HCT116 (cell line): ENCODE data around the gene MESD. TPM values are rescaled to one million over a fixed set of nuclear protein-coding genes. Genes with fewer than 3 reads are reported as not detected.

ENCODE experiments used
- ATAC-seq: fragments of 200-7000 bp; cut with Tn5 transposase; 2 replicates; pipeline ENCODE4 v1.9.1; 2020; ENCODE audit warnings: mild to moderate bottlenecking, moderate library complexity
- BruUV-seq: library from RNA; stranded (reverse); fragments of 400-500 nt; replicated peaks from 2 replicates; lab custom pipeline; 2021; lab: Mats Ljungman, UMichigan
- CTCF ChIA-PET: fragments of 300-600 bp; sonication (Branson Sonifier 250); formaldehyde crosslinking; loops from one replicate; lab custom pipeline; 2021; ENCODE audit warnings: antibody characterized with exemption; lab: Charles Lee
- POLR2A ChIA-PET: fragments of 300-600, 350-600 bp; sonication (Branson Sonifier 250); formaldehyde crosslinking; loops from one replicate; lab custom pipeline; 2021; ENCODE audit warnings: antibody characterized with exemption; lab: Charles Lee
- RAD21 ChIA-PET, 2 experiments: fragments of 300-600 bp; sonication (Branson Sonifier 250); formaldehyde crosslinking; loops; one replicate each; lab custom pipeline; 2023; ENCODE audit warnings: low total read pairs in 2 of 2; ENCODE audit not compliant: uncharacterized antibody in 2 of 2, unreplicated experiment in 2 of 2, low non-redundant PET in 1 of 2; lab: Charles Lee
- DNase-seq: peaks from one replicate; pipeline ENCODE4 v3.0.0-alpha.2; 2010; ENCODE audit warnings: low read depth, low spot score
- H2AFZ ChIP-seq: fragments of 200-600 bp; shearing (Covaris generic), sonication (generic); 2 replicates; pipeline ENCODE4 v1.6.1; 2017; ENCODE audit warnings: low read depth, mixed run types, mixed read lengths, antibody characterized with exemption, low read length; ENCODE audit not compliant: poor library complexity, severe bottlenecking
- H3K27ac ChIP-seq: 2 replicates; pipeline ENCODE4 v1.5.1; 2012; ENCODE audit warnings: low read depth, low read length
- H3K27me3 ChIP-seq: fragments of 200-600 bp; sonication (generic); 2 replicates; pipeline ENCODE4 v1.6.1; 2016; ENCODE audit warnings: mixed run types, low read length, mixed read lengths; ENCODE audit not compliant: insufficient read depth
- H3K36me3 ChIP-seq, 2 experiments: fragments of 200-500 bp in 1 of 2; fragments of 200-600 bp in 1 of 2; sonication (Bioruptor generic) in 1 of 2; sonication (generic) in 1 of 2; 2 replicates each; pipeline versions ENCODE4 v1.5.1 to v1.6.1; 2014 to 2016; ENCODE audit warnings: low read length in 2 of 2, inconsistent platforms in 1 of 2, mixed read lengths in 1 of 2, mixed run types in 1 of 2; ENCODE audit not compliant: insufficient read depth in 2 of 2, control insufficient read depth in 1 of 2
- H3K4me1 ChIP-seq, 2 experiments: fragments of 200-600 bp in 1 of 2; sonication (generic) in 1 of 2; 2 replicates each; pipeline versions ENCODE4 v1.5.1 to v1.6.1; 2012 to 2017; ENCODE audit warnings: low read length in 2 of 2, inconsistent platforms in 1 of 2, mild to moderate bottlenecking in 1 of 2, mixed read lengths in 1 of 2, mixed run types in 1 of 2, moderate library complexity in 1 of 2; ENCODE audit not compliant: insufficient read depth in 2 of 2, control insufficient read depth in 1 of 2
- H3K4me2 ChIP-seq: fragments of 200-600 bp; sonication (generic); 2 replicates; pipeline ENCODE4 v1.6.1; 2017; ENCODE audit warnings: mixed run types, low read length, mixed read lengths
- H3K4me3 ChIP-seq, 2 experiments: fragments of 200-600 bp in 1 of 2; sonication (generic) in 1 of 2; replicated peaks in 1 of 2; 2 replicates each; pipeline ENCODE4 v1.5.1; 2011 to 2016; ENCODE audit warnings: low read length in 2 of 2, control low read depth in 1 of 2, low read depth in 1 of 2, mild to moderate bottlenecking in 1 of 2, mixed read lengths in 1 of 2, mixed run types in 1 of 2
- H3K79me2 ChIP-seq: fragments of 200-600 bp; sonication (generic); 2 replicates; pipeline ENCODE4 v1.6.1; 2017; ENCODE audit warnings: mild to moderate bottlenecking, mixed run types, low read length, moderate library complexity, mixed read lengths; ENCODE audit not compliant: insufficient read depth
- H3K9ac ChIP-seq: fragments of 200-600 bp; sonication (generic); 2 replicates; pipeline ENCODE4 v1.6.1; 2016; ENCODE audit warnings: low read length, mixed read lengths
- H3K9me2 ChIP-seq: fragments of 200-600 bp; sonication (generic), shearing (Covaris generic); 2 replicates; pipeline ENCODE4 v1.6.1; 2017; ENCODE audit warnings: mixed run types, mild to moderate bottlenecking, moderate library complexity; ENCODE audit not compliant: insufficient read depth
- H3K9me3 ChIP-seq, 2 experiments: fragments of 200-500 bp in 1 of 2; fragments of 200-600 bp in 1 of 2; sonication (Bioruptor generic) in 1 of 2; sonication (generic) in 1 of 2; 2 replicates each; pipeline ENCODE4 v1.6.1; 2014 to 2017; ENCODE audit warnings: low read length in 2 of 2, mixed read lengths in 2 of 2, inconsistent platforms in 1 of 2, low read depth in 1 of 2, mild to moderate bottlenecking in 1 of 2, mixed run types in 1 of 2, moderate library complexity in 1 of 2; ENCODE audit not compliant: control insufficient read depth in 1 of 2, insufficient read depth in 1 of 2
- H4K20me1 ChIP-seq: fragments of 200-600 bp; sonication (generic), shearing (Covaris generic); 2 replicates; pipeline ENCODE4 v1.6.1; 2017; ENCODE audit warnings: mixed run types, mild to moderate bottlenecking, moderate library complexity; ENCODE audit not compliant: insufficient read depth
- CBX3 ChIP-seq: IDR thresholded peaks from 2 replicates; pipeline ENCODE4 v1.6.1; 2012; ENCODE audit warnings: low read depth
- CEBPB ChIP-seq: IDR thresholded peaks from 2 replicates; pipeline ENCODE4 v1.6.1; 2012; ENCODE audit warnings: low read depth
- EGR1 ChIP-seq: IDR thresholded peaks from 2 replicates; pipeline ENCODE4 v1.6.1; 2012; ENCODE audit warnings: low read depth
- ELF1 ChIP-seq: IDR thresholded peaks from 2 replicates; pipeline ENCODE4 v1.6.1; 2012; ENCODE audit warnings: low read depth, borderline replicate concordance
- EZH2 ChIP-seq: fragments of 200-600 bp; sonication (generic); IDR thresholded peaks from 2 replicates; pipeline ENCODE4 v1.6.1; 2017; ENCODE audit warnings: antibody characterized with exemption, mixed run types
- EZH2phosphoT487 ChIP-seq: fragments of 200-600 bp; IDR thresholded peaks from 2 replicates; pipeline ENCODE4 v1.6.1; 2018; ENCODE audit warnings: antibody characterized with exemption, borderline replicate concordance
- FOSL1 ChIP-seq: IDR thresholded peaks from 2 replicates; pipeline ENCODE4 v1.6.1; 2012; ENCODE audit warnings: low read depth
- JUND ChIP-seq: IDR thresholded peaks from 2 replicates; pipeline ENCODE4 v1.6.1; 2012
- POLR2A ChIP-seq: IDR thresholded peaks from 2 replicates; pipeline ENCODE4 v1.7.0; 2011; ENCODE audit warnings: borderline replicate concordance; ENCODE audit not compliant: insufficient read depth, insufficient read length; ENCODE audit errors: extremely low read depth
- POLR2AphosphoS5 ChIP-seq: IDR thresholded peaks from 2 replicates; pipeline ENCODE4 v1.6.1; 2011; ENCODE audit warnings: mild to moderate bottlenecking, low read depth, low read length, moderate library complexity
- RAD21 ChIP-seq: IDR thresholded peaks from 2 replicates; pipeline ENCODE4 v1.6.1; 2012; ENCODE audit warnings: low read depth, mild to moderate bottlenecking
- SIN3A ChIP-seq: IDR thresholded peaks from 2 replicates; pipeline ENCODE4 v1.6.1; 2012; ENCODE audit warnings: low read depth
- SP1 ChIP-seq: IDR thresholded peaks from 2 replicates; pipeline ENCODE4 v1.6.1; 2012; ENCODE audit warnings: low read depth
- TCF7L2 ChIP-seq: IDR thresholded peaks from 2 replicates; pipeline ENCODE4 v1.7.0; 2011; ENCODE audit warnings: borderline replicate concordance, inconsistent platforms; ENCODE audit not compliant: insufficient read depth, insufficient read length; ENCODE audit errors: extremely low read depth
- YY1 ChIP-seq: IDR thresholded peaks from 2 replicates; pipeline ENCODE4 v1.6.1; 2011; ENCODE audit warnings: low read length, low read depth, moderate library complexity, mild to moderate bottlenecking; ENCODE audit not compliant: insufficient replicate concordance; ENCODE audit errors: extremely low read depth
- ZFX ChIP-seq: fragments of 450-650 bp; IDR thresholded peaks from 2 replicates; pipeline ENCODE4 v1.6.1; 2017
- intact Hi-C: fragments of 100-400 bp; cut with micrococcal nuclease; formaldehyde crosslinking; loops from 2 replicates; pipeline ENCODE4 v1.10.0; 2022
- total RNA-seq: library from RNA; stranded (reverse); gene quantifications from one replicate; pipeline ENCODE4 v1.2.1, GENCODE V29; 2021; ENCODE audit not compliant: unreplicated experiment
- TF ChIP-seq, protein P1 (sequence below): IDR thresholded peaks from 2 replicates; pipeline ENCODE4 v1.6.1; 2012
- TF ChIP-seq, protein P2 (sequence below): IDR thresholded peaks from 2 replicates; pipeline ENCODE4 v1.6.1; 2012; ENCODE audit warnings: low read depth
- TF ChIP-seq, protein P3 (sequence below), 3 experiments: fragments of 200-600 bp in 1 of 3; sonication (generic) in 1 of 3; IDR thresholded peaks in 2 of 3; conservative IDR thresholded peaks in 1 of 3; 2 replicates each; pipeline ENCODE4 v1.5.1; 2012 to 2017; ENCODE audit warnings: low read depth in 2 of 3, low read length in 2 of 3, antibody characterized with exemption in 1 of 3, borderline replicate concordance in 1 of 3, control low read depth in 1 of 3, mild to moderate bottlenecking in 1 of 3, mixed read lengths in 1 of 3, mixed run types in 1 of 3, moderate library complexity in 1 of 3; ENCODE audit not compliant: insufficient read depth in 1 of 3
- TF ChIP-seq, protein P4 (sequence below): IDR thresholded peaks from 2 replicates; pipeline ENCODE4 v1.6.1; 2011; ENCODE audit warnings: mild to moderate bottlenecking, low read length, moderate library complexity; ENCODE audit not compliant: insufficient replicate concordance; ENCODE audit errors: extremely low read depth

Gene MESD
- total RNA-seq, 1 experiment from 2014 or later = 22.5 TPM

DNA sequence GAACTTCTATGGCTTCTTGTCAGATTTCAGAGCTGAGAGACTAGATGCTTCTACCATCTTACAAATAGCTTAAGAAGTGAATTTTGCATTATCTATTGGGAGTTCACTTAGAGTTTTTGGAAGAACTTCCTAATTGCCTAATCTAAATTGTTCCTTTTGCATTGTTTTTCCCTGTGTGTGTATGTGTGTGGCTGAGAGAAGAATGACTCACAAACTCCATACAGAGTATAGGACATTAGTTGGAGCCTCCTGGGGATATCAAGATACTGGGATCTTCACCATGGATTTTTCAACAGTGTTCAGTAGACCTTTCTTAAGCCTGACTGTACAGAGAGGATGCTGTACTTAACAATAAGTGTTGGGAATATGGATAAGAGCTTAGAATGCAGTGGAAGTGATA lies 22.0 kb upstream of the MESD start:
- Histone ChIP-seq H3K4me2 (no peak overlapping the region), H3K36me3 (no peaks in the 10 kb centered on the region), H3K4me3 (no peak overlapping the region), H3K27ac (no peak overlapping the region), H3K4me1 (no peaks in the 10 kb centered on the region), H3K9me2 (no peaks in the 10 kb centered on the region), H3K79me2 (no peaks in the 10 kb centered on the region), H3K9me3 (no peaks in the 10 kb centered on the region), H3K9ac (no peak overlapping the region), H4K20me1 (no peaks in the 10 kb centered on the region), H2AFZ (no peak overlapping the region), H3K27me3 (no peaks in the 10 kb centered on the region)
- CTCF ChIA-PET = no interaction called here
- RAD21 ChIA-PET = no interaction called here
- no peak for ATAC-seq
- intact Hi-C loops = no loop called here
- TF ChIP-seq CBX3 (no peak), POLR2AphosphoS5 (no peak), JUND (no peak), ELF1 (no peak), YY1 (no peak), SP1 (no peak), EZH2 (no peak), EGR1 (no peak), TCF7L2 (no peak), RAD21 (no peak), CEBPB (no peak), ZFX (no peak), EZH2phosphoT487 (no peak), SIN3A (no peak), FOSL1 (no peak), POLR2A (no peak)
- TF ChIP-seq, protein P1, sequence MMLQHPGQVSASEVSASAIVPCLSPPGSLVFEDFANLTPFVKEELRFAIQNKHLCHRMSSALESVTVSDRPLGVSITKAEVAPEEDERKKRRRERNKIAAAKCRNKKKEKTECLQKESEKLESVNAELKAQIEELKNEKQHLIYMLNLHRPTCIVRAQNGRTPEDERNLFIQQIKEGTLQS = no peak
- TF ChIP-seq, protein P2, sequence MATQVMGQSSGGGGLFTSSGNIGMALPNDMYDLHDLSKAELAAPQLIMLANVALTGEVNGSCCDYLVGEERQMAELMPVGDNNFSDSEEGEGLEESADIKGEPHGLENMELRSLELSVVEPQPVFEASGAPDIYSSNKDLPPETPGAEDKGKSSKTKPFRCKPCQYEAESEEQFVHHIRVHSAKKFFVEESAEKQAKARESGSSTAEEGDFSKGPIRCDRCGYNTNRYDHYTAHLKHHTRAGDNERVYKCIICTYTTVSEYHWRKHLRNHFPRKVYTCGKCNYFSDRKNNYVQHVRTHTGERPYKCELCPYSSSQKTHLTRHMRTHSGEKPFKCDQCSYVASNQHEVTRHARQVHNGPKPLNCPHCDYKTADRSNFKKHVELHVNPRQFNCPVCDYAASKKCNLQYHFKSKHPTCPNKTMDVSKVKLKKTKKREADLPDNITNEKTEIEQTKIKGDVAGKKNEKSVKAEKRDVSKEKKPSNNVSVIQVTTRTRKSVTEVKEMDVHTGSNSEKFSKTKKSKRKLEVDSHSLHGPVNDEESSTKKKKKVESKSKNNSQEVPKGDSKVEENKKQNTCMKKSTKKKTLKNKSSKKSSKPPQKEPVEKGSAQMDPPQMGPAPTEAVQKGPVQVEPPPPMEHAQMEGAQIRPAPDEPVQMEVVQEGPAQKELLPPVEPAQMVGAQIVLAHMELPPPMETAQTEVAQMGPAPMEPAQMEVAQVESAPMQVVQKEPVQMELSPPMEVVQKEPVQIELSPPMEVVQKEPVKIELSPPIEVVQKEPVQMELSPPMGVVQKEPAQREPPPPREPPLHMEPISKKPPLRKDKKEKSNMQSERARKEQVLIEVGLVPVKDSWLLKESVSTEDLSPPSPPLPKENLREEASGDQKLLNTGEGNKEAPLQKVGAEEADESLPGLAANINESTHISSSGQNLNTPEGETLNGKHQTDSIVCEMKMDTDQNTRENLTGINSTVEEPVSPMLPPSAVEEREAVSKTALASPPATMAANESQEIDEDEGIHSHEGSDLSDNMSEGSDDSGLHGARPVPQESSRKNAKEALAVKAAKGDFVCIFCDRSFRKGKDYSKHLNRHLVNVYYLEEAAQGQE = no peak
- TF ChIP-seq, protein P3, sequence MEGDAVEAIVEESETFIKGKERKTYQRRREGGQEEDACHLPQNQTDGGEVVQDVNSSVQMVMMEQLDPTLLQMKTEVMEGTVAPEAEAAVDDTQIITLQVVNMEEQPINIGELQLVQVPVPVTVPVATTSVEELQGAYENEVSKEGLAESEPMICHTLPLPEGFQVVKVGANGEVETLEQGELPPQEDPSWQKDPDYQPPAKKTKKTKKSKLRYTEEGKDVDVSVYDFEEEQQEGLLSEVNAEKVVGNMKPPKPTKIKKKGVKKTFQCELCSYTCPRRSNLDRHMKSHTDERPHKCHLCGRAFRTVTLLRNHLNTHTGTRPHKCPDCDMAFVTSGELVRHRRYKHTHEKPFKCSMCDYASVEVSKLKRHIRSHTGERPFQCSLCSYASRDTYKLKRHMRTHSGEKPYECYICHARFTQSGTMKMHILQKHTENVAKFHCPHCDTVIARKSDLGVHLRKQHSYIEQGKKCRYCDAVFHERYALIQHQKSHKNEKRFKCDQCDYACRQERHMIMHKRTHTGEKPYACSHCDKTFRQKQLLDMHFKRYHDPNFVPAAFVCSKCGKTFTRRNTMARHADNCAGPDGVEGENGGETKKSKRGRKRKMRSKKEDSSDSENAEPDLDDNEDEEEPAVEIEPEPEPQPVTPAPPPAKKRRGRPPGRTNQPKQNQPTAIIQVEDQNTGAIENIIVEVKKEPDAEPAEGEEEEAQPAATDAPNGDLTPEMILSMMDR (IDR thresholded peaks at IDR 0.05 in 2 of 3, conservative IDR thresholded peaks at IDR 0.05 in 1 of 3; ENCODE audit: borderline replicate concordance in 1 of 3, insufficient read depth in 1 of 3, low read depth in 2 of 3, low read length in 2 of 3) = no peak
- TF ChIP-seq, protein P4, sequence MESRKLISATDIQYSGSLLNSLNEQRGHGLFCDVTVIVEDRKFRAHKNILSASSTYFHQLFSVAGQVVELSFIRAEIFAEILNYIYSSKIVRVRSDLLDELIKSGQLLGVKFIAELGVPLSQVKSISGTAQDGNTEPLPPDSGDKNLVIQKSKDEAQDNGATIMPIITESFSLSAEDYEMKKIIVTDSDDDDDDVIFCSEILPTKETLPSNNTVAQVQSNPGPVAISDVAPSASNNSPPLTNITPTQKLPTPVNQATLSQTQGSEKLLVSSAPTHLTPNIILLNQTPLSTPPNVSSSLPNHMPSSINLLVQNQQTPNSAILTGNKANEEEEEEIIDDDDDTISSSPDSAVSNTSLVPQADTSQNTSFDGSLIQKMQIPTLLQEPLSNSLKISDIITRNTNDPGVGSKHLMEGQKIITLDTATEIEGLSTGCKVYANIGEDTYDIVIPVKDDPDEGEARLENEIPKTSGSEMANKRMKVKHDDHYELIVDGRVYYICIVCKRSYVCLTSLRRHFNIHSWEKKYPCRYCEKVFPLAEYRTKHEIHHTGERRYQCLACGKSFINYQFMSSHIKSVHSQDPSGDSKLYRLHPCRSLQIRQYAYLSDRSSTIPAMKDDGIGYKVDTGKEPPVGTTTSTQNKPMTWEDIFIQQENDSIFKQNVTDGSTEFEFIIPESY = no peak
- POLR2A ChIA-PET = no interaction called here
- no peak for DNase-seq
- BruUV-seq = no TSS peak
